NCI-H82 (cell line): ENCODE results near the gene PRKD2.

ENCODE experiments used
- DNase-seq: peaks from one replicate; lab custom pipeline; 2025; lab: John Stamatoyannopoulos, UW

Gene PRKD2

DNA sequence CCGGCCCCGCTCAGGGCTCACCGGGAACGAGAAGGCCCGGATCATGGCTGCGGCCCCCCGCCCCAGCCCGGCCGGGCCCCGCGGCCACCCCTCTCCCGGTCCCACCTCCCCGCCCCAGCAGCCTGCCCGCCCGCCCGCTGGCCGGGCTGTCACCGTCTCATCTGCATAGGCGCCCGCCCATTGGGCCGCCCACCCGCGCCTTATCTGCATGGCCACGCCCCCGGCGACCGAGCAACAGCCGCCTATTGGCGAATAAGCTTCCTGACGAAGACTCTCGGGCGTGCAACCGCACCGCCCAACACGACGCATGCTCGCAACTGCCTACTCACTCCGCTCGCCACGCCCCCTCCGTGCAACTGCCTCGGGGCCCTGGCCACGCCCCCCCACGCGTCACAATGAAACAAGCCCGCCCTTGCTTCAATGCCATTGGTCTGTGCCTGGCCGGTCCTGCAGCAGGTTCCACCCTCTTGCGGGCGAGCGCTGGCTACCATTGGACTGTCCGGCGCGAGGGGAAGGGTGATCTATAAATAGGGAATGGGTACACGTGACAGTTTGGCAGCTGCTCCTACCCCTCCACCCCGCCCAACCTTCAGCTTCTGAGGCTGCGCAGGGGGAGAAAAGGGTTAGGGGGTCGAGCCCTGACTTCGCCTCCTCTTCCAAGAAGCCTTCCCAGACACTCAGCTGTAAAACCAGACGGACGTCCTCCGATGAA is 55.7 kb downstream of the PRKD2 start, which contains the start of gene DACT3:
TSS of gene DACT3 (minus strand) at position 163 of the 712 bp plus-strand sequence. CDS start at position 45, 118 bp downstream.
- DNase-seq = peak; percentile 100

DNA sequence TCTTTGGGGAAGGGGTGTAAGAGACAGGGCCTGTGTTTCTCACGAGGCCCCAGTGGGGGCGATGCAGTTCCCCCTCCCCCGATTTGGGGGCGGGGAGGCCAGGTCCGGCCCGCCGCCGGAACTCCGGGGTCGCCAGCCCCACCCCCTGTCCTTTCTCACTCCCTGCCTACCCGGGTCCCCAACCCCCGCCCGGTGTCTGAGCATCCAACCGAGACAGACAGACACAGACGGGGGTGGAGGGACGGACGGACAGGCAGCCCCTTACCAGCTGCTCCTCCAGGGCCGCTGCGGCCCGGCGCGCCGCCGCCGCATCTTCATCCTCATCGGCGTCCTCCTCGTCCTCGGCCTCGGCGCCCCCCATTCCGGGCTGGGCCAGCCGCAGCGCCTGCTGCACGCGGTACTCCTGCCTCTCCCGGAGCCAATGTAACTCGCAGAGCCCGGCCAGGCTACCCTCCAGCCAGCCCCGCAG is 56.3 kb downstream of the PRKD2 start:
- peak; percentile 61 for DNase-seq

DNA sequence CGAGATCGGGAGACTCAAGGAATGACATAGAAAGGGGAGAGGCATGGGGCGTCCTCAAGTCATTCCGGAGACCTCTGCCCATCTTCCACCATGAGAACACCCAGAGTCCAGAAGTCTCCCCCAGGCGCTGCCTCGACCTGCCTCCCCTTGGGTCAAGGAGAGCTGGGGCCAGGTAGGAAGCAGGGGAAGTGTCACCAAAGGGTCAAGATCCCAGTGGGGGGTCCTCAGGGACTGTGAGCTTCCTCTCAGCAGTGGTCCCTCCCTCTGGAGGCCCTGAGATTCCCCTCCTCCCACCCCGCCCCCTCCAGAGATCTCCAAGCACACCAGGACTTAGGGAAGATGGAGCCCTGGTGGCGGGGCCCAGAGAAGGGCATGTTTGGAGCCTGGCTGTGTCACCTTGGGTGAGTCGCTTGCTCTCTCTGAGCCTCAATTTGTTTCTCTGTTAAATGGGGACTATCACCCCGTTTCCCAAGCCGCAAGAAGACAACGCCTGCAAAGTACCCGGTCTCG is 56.9 kb downstream of the PRKD2 start:
- DNase-seq = peak; percentile 67

DNA sequence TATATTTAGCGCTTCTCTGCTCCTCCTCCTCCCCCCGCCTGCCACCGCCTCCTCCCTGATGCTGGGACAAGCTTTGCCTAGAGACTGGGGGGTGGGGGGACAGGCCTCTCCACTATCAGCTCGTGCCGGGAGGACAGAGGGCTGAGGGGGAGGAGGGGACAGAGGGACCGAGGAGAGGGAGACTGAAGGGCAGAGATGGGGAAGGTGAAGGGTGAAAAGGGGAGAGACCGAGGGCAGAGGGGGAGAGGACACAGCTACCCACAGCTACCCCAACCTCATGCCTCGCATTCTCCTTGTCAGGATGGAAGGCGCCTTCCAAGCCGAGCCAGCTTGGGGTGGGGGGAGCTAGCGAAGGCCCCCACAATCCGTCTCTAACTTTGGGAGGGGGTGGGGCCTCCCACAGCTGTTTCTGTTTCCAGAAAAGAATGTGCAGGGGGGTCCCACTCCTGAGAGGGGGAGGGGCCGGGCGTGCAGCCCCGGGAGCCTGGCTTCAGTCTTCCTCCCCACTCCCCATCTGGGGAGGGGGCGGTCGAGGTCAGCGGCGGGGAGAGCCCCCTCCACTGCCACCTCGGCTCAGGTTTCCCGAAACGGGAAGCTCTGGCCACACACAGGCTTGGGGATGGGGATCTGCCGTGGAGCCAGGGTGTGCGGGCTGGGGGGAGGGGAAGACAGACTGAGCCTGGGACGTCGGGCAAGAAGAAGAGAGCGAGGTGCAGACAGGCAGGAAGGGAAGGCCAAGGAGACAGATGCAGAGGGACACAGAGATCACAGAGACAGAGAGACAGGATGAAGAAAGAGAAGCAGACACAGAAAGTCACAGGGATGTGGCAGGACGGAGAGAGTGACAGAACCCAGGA is 57.5 kb downstream of the PRKD2 start:
- peak; percentile 66 for DNase-seq

DNA sequence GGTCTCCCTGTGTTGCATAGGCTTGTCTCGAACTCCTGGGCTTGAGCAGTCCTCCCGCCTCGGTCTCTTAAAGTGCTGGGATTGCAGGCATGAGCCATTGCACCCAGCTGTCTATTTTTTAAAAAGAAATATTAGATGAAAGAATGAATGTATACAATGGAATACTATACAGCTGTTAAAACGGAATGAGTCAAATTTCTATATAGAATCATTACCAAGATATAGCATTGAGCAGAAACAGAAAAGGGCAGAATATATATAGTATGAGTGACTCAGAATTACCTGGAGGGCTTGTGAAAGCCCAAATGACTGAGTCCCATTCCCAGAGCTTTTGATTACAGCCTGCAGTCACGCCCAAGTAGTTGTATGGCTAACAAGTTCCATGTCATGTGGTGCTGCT is 60.4 kb downstream of the PRKD2 start:
- no peak for DNase-seq

DNA sequence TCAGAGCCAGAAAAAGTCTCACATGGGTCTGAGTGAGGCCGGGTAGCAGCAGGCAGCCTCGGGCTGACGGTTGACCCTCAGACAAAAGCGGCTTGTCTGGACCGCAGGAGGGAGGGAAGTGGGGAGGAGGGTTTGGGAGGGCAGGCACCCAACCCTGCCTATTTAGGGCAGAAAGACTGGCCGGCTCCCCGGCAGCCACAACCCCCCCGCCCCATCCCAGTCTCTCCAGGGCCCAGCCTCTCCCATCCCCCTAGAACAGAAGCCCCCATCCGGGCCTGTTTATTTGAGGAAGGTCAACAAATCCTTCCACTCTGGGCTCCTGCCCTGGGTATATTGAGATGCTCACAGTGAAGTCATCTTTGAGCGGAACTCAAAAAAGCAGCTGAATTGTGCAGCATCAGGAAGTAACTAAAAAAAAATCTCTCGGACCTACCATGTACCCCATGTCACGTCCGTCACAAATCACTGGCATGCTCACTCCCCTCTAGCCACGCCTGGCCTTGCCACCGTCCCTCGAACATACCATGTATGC is 62.2 kb downstream of the PRKD2 start:
- DNase-seq = no peak

DNA sequence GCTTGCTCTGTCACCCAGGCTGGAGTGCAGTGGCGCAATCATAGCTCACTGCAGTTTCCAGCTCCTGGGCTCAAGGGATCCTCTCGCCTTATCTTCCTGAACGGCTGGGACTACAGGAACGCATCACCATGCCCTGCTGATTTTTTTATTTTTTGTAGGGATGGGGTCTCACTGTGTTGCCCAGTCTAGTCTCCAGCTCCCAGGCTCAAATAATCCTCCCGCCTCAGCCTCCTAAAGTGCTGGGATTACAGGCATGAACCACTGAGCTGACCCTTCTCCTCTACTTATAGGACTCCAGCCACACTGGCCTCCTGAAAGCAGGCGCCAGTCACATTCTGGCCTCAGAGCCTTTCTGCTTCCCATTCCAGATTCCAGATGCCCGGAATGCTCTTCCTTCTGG is 66.5 kb downstream of the PRKD2 start:
- no peak for DNase-seq

DNA sequence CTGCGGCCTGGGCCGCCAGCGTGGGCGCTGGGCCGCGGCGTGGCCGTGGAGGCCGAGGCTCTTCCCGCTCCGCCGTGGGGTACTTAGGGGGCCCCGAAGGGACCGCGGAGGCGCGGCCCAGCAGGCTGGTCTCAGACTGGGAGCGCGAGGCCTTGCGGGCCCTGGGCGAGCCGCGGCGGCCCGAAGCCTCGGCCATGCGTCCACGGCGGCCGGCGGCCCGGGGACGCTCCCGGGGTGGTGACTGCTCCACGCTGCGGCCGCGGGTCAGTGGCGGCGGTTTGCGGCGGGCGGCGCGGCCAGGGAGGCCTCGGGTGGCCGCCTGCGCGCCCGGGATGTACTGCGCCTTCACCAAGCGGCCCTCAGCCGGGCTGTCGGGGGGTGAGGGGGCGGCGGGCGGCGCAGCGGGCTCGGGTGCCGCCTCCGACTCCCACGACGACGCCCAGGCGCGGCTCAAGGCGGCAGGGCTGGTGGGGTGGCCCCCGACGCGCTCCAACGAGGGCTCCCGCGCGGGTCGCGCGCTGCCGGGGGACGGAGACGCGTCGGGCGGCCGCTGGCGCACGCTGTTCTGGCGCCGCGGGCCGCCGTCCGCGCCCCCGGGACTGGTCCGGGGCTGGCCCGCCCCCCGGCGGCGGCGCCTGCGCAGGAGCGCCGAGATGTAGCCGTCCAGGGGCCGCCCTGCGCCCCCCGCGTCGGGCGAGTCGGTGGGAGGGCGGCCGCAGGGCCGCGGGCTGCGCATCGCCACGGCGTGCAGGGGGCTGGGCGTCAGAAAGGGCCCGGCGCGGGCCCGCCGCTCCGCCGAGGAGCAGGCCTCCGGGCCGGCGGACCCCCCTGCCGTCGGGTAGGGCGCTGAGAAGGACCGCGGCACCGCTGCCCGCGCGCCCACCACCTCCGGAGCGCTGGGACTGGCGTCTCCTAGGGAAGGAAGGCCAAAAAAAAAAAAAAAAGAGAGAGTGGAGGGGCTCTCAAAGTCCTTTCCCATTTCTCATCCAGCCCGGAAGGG is 67.7 kb downstream of the PRKD2 start:
- DNase-seq = peak; percentile 56

DNA sequence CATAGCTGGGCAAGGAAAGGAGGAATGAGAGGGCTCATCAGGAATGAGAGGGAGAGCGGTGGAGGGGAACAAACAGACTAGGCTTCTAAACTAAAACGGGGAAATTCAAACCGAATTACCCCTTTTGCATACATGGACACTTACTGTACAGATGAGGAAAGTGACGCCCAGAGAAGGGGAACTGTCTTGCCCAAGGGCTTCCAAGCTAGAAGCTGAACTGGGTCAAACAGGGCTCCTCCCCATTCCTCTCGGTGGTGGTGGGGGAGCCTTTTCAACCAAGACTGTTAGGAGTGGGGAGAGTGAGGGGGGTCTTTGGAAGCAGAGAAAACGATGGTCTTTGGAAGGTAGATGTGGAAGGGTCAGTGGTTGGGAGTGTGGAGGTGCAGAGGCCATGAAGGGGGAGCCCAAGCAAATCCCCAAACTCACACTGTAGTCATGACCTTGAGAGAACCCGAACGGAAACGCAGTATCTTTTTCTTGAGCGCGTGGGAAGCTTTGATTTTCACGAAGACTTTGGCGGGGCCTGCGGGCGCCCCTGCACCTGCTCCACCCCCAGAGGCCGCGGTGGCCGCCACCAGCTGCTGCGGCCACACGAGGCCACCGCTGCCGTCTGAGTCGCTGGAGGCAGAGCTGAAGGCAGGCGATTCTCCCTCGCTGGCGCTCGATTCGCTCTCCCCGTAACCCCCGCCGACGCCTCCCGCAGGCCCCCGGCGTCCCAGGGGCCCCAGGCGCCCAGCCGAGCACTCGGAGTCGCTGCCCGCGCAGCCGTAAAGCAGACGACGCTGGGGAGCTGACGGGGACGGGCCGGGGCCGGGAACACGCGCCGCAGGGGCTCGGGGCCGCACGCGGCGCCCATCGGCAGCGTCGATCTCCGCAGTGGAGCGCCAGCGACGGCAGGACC is 68.6 kb downstream of the PRKD2 start:
- DNase-seq = peak; percentile 48

DNA sequence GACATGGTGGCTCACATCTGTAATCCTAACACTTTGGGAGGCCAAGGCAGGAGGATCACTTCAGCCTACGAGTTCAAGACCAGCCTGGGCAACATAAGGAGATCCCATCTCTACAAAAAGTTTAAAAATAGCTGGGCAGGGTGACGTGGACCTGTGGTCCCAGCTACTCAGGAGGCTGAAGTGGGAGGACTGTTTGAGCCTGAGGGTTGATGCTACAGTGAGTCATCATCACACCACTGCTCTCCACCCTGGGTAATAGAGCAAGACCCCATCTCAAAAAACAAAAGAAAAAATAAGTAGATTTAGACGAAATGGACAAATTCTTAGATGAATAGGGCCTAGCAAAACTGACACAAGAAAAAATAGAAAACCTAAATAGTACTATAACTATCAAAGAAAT is 70.5 kb downstream of the PRKD2 start:
- no peak for DNase-seq

DNA sequence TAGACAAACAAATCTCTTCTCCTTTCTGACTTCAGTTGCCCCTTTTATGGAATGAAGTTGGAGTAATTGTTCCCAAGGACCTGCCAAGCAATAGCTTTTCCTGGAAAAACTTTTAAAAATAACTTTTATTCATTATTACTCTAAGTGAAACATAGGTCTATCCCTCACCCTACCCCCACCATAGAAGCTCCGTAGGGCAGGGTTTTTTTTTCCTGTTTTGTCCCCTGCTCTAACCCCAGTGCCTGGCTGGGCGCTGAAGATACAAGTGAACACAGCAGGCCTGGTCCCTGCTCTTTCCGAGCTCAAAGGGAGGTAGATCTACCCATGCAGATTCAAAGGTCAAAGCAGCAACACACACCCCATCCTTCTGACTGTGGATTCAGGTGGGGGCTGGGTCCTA is 72.2 kb downstream of the PRKD2 start:
- DNase-seq = no peak

DNA sequence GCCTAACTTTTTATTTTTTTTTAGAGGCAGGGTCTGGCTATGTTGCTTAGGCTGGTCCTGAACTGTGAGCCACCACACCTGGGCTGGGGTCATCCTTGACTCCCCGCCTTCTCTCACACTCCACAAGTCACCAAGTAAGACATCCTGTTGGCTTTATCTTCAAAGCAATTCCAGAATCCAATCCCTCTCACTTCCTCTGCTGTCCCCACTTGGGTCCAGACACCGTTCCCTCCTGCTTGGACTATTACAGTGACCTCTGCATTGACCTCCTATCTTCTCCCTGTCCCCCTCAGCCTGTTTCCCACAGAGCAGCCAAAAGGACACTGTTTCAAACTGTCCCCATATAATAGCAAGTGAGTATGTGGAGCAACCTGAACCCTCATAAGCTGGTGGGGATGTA is 76.3 kb downstream of the PRKD2 start:
- no peak for DNase-seq

DNA sequence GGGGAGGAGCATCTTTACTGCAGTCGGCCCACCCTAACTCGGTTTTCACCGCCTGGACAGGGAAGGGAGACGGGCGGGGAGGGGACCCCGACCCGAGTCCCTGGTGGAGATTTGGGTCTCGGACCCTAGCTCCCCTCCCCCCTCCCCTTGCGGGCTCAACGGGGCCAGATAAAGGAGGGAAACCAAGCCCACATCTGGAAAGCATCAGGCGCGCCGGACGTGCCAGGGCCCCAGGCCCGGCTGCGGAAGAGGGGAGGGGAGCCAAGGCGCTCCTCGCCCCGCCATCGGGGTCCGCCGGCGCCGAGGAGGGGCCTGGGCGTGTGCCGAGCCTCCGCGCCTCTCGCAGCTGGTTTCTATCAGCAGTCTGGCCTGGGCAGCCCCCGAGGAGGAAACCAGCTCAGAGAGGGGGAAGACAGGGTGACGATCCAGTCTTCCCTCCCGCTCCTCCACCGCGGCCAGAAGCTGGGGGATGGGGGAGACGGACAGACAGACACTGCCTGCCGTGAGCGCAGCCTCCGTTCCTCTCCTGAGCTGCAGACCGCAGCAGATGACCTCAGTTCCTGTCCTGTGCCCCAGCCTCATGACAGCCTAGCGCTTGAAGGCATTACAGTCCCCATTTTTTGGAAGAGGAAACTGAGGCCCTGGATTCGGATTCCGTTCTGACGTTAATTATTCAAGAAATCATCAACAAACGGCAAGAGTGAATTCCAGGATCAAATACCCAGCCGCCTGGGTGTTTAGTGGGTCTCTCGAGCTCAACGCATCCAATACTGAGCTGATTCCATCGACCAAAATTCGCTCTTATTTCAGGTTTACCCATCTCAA is 77.3 kb downstream of the PRKD2 start:
- peak; percentile 58 for DNase-seq

DNA sequence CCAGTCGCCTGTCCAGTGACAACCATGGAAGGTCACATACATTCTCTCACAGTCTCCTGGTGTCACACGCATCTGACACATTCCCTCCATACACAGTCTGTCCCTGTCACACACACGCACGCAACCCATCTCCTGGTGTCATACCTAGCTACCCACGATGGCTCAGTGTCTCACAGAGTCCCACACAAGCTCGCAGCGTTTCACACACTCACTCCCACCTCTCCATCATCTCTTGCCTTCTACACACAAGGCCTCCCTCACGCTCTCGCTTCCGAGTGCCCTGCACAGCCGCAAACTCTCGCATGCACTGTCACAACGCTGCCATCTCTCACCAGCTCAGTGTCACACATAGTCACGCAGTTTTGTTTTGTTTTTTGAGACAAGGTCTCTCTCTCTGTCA is 79.7 kb downstream of the PRKD2 start:
- DNase-seq = no peak

DNA sequence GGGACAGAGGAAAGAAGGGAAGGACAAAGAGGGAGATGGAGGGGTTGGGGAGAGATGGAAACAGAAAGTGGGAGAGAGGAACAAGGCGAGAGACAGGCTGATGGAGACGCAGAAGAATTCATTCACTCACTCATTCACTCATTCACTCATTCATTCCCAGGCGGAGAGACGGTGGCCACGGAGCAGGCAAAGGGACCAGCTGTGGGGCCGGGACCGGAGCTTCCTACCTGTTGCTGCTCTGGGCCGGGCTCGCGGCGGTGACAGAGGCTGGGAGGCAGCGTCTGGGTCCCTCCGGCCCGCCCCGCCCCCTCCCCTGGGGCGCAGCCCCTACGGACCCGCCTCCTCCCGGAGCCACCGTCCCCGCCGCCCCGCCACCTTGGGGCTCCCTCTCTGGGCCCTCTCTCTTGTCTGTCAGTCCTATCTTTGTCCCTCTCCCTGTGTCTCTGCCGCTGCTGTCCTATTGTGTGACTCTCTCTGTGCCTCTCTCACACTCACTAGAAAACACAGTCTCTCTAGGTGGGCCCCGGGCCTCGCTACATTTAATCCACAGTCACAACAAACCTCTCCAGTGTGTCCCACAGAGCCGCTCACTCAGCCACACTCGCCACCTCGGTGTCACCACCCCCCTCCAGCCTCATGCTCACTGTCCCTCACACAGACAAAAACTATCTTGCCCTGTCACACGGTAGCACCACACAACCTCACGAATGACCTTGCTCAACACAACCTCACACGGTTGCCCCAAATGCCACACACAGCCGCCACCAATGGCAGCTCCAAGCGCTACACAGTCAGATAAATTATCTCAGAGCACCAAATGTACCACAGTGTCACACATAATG is 80.8 kb downstream of the PRKD2 start, which contains the start of gene GNG8:
TSS of gene GNG8 (minus strand) at position 283 of the 842 bp plus-strand sequence. CDS start 1,520 bp downstream, outside the sequence.
- no peak for DNase-seq

DNA sequence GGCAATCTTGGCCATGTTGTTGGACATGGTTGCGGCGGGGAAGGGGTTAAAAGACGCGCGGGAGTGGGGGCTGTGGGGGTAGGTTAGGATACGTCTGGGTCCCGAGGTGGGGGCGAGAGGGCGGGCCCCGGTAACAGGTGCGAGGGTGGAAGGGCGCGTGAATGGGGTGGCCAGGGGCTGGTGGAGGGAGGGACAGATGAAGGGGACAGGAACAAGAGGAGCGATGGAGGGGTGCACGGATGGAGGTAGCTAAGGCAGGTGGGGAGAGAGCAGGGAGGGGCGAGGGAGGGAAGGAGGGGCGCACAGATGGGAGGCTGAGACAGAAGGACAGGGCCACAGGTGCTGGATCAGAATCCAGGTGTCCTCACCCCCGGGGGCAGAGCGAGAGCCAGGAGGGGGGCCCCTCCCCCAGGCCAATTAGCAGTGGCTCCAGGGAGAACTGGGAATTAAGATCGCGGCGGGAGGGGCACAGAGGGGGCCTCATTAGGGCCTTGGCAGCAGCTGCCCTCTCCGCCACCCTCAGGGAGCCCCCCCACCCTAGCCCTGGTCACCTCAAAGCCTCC is 82.2 kb downstream of the PRKD2 start:
- peak; percentile 85 for DNase-seq

DNA sequence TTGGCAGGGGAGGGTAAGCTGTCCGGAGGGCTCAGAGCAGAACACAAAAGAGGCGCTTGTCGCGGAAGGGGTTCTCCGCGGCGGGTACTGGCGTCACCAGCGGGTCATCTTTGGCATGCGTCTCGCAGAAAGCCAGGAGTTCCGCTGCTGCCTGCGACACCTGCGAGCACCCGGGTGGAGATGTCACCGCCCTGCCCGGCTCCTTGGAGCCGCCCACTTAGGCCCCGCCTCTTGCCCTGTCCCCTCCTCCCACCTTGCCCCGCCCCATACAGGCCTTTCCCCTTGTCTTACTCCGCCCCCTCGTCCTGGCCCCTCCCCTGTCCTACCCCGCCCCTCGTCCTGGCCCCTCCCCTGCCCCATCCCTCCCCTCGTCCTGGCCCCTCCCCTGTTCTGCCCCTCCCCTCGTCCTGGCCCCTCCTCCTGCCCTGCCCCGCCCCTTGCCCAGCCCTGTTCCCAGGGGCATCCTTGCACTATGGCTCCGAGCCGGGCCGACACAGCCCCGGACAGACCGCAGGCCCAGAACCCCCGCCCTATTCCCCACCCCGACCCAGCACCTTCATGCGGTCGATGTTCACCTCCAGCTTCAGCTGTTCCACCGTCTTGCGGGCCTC is 82.8 kb downstream of the PRKD2 start:
- peak; percentile 96 for DNase-seq

DNA sequence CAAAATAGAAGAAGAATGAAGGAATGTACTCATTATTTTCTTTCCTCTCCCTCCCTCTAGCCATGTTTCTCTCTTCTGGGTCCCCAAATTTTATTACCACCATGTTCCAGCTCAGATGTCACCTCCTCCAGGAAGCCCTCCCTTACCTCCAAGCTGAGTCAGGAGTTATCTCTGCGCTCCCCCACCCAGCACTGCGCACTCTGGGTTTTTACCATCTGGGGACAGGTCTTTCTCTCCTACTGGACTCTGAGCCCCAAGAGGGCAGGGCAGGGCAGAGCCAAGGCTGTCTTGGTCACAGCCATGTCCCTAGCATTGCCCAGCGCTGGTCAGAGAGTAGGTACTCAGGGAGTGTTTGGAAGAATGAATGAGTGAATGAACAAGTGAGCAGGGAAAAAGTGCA is 83.8 kb downstream of the PRKD2 start:
- DNase-seq = no peak
